Measurements from ENCODE around the gene RNF130.
"Not testable (repeated sequence)": the region's sequence is repeated elsewhere in the genome, so short reads cannot be mapped to it uniquely, and the experiment has no call there.

Gene RNF130

GRCh38 chr5:179974246-179974945 lies 97.2 kb downstream of the RNF130 start:
- DNase-seq (ENCODE audit: low spot score): no peak

- no peak for DNase-seq (ENCODE audit: low spot score)
Measured at GRCh38 chr5:179973391-179973790, 98.2 kb downstream of the RNF130 start.

GRCh38 chr5:179969110-179969509 lies 102.4 kb downstream of the RNF130 start:
- DNase-seq (ENCODE audit: low spot score): no peak

GRCh38 chr5:179967489-179967888 lies 104.1 kb downstream of the RNF130 start:
- DNase-seq (ENCODE audit: low spot score): no peak

- DNase-seq (ENCODE audit: low spot score): no peak
Measured at GRCh38 chr5:179964015-179964414, 107.5 kb downstream of the RNF130 start.

GRCh38 chr5:179963375-179963774 lies 108.2 kb downstream of the RNF130 start:
- DNase-seq (ENCODE audit: low spot score): no peak

- DNase-seq (ENCODE audit: low spot score): no peak
Measured at GRCh38 chr5:179960204-179960831, 111.2 kb downstream of the RNF130 start.

GRCh38 chr5:179959641-179960040 lies 111.9 kb downstream of the RNF130 start:
- DNase-seq (ENCODE audit: low spot score): no peak

- DNase-seq (ENCODE audit: low spot score): not testable (repeated sequence)
Measured at GRCh38 chr5:179959118-179959517, 112.4 kb downstream of the RNF130 start.

- no peak for DNase-seq (ENCODE audit: low spot score)
Measured at GRCh38 chr5:179955630-179956029, 115.9 kb downstream of the RNF130 start.

GRCh38 chr5:179955062-179955461 lies 116.5 kb downstream of the RNF130 start:
- DNase-seq (ENCODE audit: low spot score): no peak

- DNase-seq (ENCODE audit: low spot score): no peak
Measured at GRCh38 chr5:179954434-179954833, 117.1 kb downstream of the RNF130 start.

GRCh38 chr5:179953987-179954386 lies 117.6 kb downstream of the RNF130 start:
- DNase-seq (ENCODE audit: low spot score): no peak

- DNase-seq (ENCODE audit: low spot score): no peak
Measured at GRCh38 chr5:179936976-179937681, 134.4 kb downstream of the RNF130 start.

GRCh38 chr5:179930788-179931473 lies 140.6 kb downstream of the RNF130 start:
- no peak for DNase-seq (ENCODE audit: low spot score)

- no peak for DNase-seq (ENCODE audit: low spot score)
Measured at GRCh38 chr5:179927824-179928223, 143.7 kb downstream of the RNF130 start.

GRCh38 chr5:179926657-179927056 lies 144.9 kb downstream of the RNF130 start:
- DNase-seq (ENCODE audit: low spot score): no peak

- no peak for DNase-seq (ENCODE audit: low spot score)
Measured at GRCh38 chr5:179923436-179923835, 148.1 kb downstream of the RNF130 start.

- no peak for DNase-seq (ENCODE audit: low spot score)
Measured at GRCh38 chr5:179920175-179920574, 151.4 kb downstream of the RNF130 start.

- no peak for DNase-seq (ENCODE audit: low spot score)
Measured at GRCh38 chr5:179919487-179920060, 152.0 kb downstream of the RNF130 start.

GRCh38 chr5:179918742-179919486 lies 152.6 kb downstream of the RNF130 start:
- no peak for DNase-seq (ENCODE audit: low spot score)

GRCh38 chr5:179916523-179916922 lies 155.0 kb downstream of the RNF130 start:
- DNase-seq (ENCODE audit: low spot score): no peak

All from CD4-positive, alpha-beta T cell treated with Interleukin-2 at 100 ng/mL for 4 hours (primary cell).